Loucy (cell line): Measurements from ENCODE around the gene PANX3.

Source experiments
- H2AFZ ChIP-seq: fragments of 200-600 bp; sonication (generic); 2 replicates; pipeline ENCODE4 v1.6.0; 2016; ENCODE audit warnings: antibody characterized with exemption, mild to moderate bottlenecking, low read length, moderate library complexity
- H3F3A ChIP-seq: fragments of 200-600 bp; 2 replicates; pipeline ENCODE4 v1.6.0; 2016; ENCODE audit warnings: antibody characterized with exemption, low read depth, mild to moderate bottlenecking
- H3K27me3 ChIP-seq: fragments of 200-600 bp; sonication (generic); 2 replicates; pipeline ENCODE4 v1.6.1; 2014; ENCODE audit warnings: low read length, mild to moderate bottlenecking; ENCODE audit not compliant: insufficient read depth, poor library complexity, severe bottlenecking
- H3K36me3 ChIP-seq: fragments of 200-600 bp; sonication (generic); 2 replicates; pipeline ENCODE4 v1.6.1; 2016; ENCODE audit warnings: low read length; ENCODE audit not compliant: insufficient read depth
- H3K4me1 ChIP-seq: fragments of 200-600 bp; sonication (generic); 2 replicates; pipeline ENCODE4 v1.5.1; 2014; ENCODE audit warnings: low read length, mild to moderate bottlenecking; ENCODE audit not compliant: insufficient read depth, poor library complexity, severe bottlenecking
- H3K4me2 ChIP-seq: fragments of 200-600 bp; sonication (generic); 2 replicates; pipeline ENCODE4 v1.6.0; 2014; ENCODE audit warnings: antibody characterized with exemption, low read length, low read depth, mild to moderate bottlenecking; ENCODE audit not compliant: poor library complexity, severe bottlenecking
- H3K4me3 ChIP-seq: fragments of 200-600 bp; sonication (generic); 2 replicates; pipeline ENCODE4 v1.5.1; 2014; ENCODE audit warnings: low read length, mild to moderate bottlenecking, mixed read lengths; ENCODE audit not compliant: poor library complexity, severe bottlenecking
- H3K79me2 ChIP-seq: fragments of 200-600 bp; sonication (generic); 2 replicates; pipeline ENCODE4 v1.6.1; 2014; ENCODE audit warnings: low read length; ENCODE audit not compliant: insufficient read depth
- H3K9ac ChIP-seq: fragments of 200-600 bp; sonication (generic); 2 replicates; pipeline ENCODE4 v1.6.0; 2014; ENCODE audit warnings: mild to moderate bottlenecking, low read depth, low read length, moderate library complexity; ENCODE audit not compliant: poor library complexity, severe bottlenecking
- H3K9me2 ChIP-seq: fragments of 200-600 bp; sonication (generic); replicated peaks from 2 replicates; pipeline ENCODE4 v1.6.1; 2016; ENCODE audit warnings: low read depth, low read length, mixed read lengths
- H3K9me3 ChIP-seq: fragments of 200-600 bp; sonication (generic); 2 replicates; pipeline ENCODE4 v1.6.1; 2014; ENCODE audit warnings: mild to moderate bottlenecking, antibody characterized with exemption, low read length, low read depth; ENCODE audit not compliant: insufficient read depth
- H4K20me1 ChIP-seq: fragments of 200-600 bp; sonication (generic); 2 replicates; pipeline ENCODE4 v1.6.0; 2014; ENCODE audit warnings: antibody characterized with exemption, low read length, mild to moderate bottlenecking; ENCODE audit not compliant: insufficient read depth, poor library complexity, severe bottlenecking
- CTCF ChIP-seq: fragments of 200-600 bp; sonication (generic); conservative IDR thresholded peaks from 2 replicates; pipeline ENCODE4 v1.5.1; 2014; ENCODE audit warnings: mild to moderate bottlenecking, antibody characterized with exemption, low read length
- EZH2phosphoT487 ChIP-seq: fragments of 200-600 bp; IDR thresholded peaks from 2 replicates; pipeline ENCODE4 v1.6.1; 2018; ENCODE audit warnings: antibody characterized with exemption, mild to moderate bottlenecking, moderate library complexity, borderline replicate concordance

PANX3 gene

GRCh38 chr11:124577716-124578427 is 33.4 kb upstream of the PANX3 start:
- Histone ChIP-seq H3K27me3 (no peaks in the 10 kb centered on the region), H3K9me3 (no peaks in the 10 kb centered on the region), H3K36me3 (no peaks in the 10 kb centered on the region), H3K4me1 (no peaks in the 10 kb centered on the region), H3F3A (no peaks in the 10 kb centered on the region), H3K4me3 (no peak overlapping the region), H4K20me1 (no peaks in the 10 kb centered on the region), H3K4me2 (no peak overlapping the region), H3K9ac (no peak overlapping the region), H2AFZ (no peak overlapping the region), H3K79me2 (no peaks in the 10 kb centered on the region), H3K9me2 (no peaks in the 10 kb centered on the region)
- TF ChIP-seq CTCF (no peak), EZH2phosphoT487 (no peak)

GRCh38 chr11:124578761-124579160 is 32.5 kb upstream of the PANX3 start:
- no peaks in the 10 kb centered on the region for H3K4me1 ChIP-seq
- no peak overlapping the region for H3K9ac ChIP-seq
- H3F3A ChIP-seq: no peaks in the 10 kb centered on the region
- H3K4me3 ChIP-seq: no peak overlapping the region
- no peak overlapping the region for H2AFZ ChIP-seq
- H3K9me2 ChIP-seq: no peaks in the 10 kb centered on the region
- H3K79me2 ChIP-seq: no peaks in the 10 kb centered on the region
- H3K36me3 ChIP-seq: no peaks in the 10 kb centered on the region
- no peaks in the 10 kb centered on the region for H3K27me3 ChIP-seq
- H3K4me2 ChIP-seq: no peak overlapping the region
- no peaks in the 10 kb centered on the region for H4K20me1 ChIP-seq
- H3K9me3 ChIP-seq: no peaks in the 10 kb centered on the region
- TF ChIP-seq CTCF (no peak), EZH2phosphoT487 (no peak)

- Histone ChIP-seq H3F3A (no peaks in the 10 kb centered on the region), H3K4me1 (no peaks in the 10 kb centered on the region), H3K4me2 (no peak overlapping the region), H3K9ac (no peak overlapping the region), H2AFZ (no peak overlapping the region), H3K27me3 (no peaks in the 10 kb centered on the region), H3K9me2 (no peaks in the 10 kb centered on the region), H3K9me3 (no peaks in the 10 kb centered on the region), H3K36me3 (no peaks in the 10 kb centered on the region), H3K4me3 (no peak overlapping the region), H3K79me2 (no peaks in the 10 kb centered on the region), H4K20me1 (no peaks in the 10 kb centered on the region)
- TF ChIP-seq CTCF (no peak), EZH2phosphoT487 (no peak)
Measured at GRCh38 chr11:124581817-124582216, 29.4 kb upstream of the PANX3 start.
